ENCODE data around the gene SHOX.

GRCh38 chrX:640641-641040 is 10.1 kb downstream of the SHOX start:
- TF ChIP-seq CTCF (IDR thresholded peaks at IDR 0.05 in 4 of 5, conservative IDR thresholded peaks at IDR 0.05 in 1 of 5) = no peak
- TF ChIP-seq POLR2A (IDR thresholded peaks at IDR 0.05) = no peak

Measured in gastrocnemius medialis (tissue), 4 donors.